ENCODE measurements around the gene UAP1. TPM values are rescaled to one million over a fixed set of nuclear protein-coding genes. Genes with fewer than 3 reads are reported as not detected.

The UAP1 gene
- total RNA-seq: 109 and 132 TPM in 2 replicates

- Histone ChIP-seq H3K27me3 (ENCODE audit: control insufficient read depth, insufficient read depth, low read length) (no peaks in the 10 kb centered on the region), H3K4me3 (ENCODE audit: low read depth, low read length) (peak within 1 kb of the TSS; percentile 80), H3K36me3 (ENCODE audit: control insufficient read depth, insufficient read depth, low read length) (peaks cover 3% of the 10 kb centered on the region)
- no peak for DNase-seq (ENCODE audit: low read depth)
- FAIRE-seq: no peak
- TF ChIP-seq CTCF (IDR thresholded peaks at IDR 0.05; ENCODE audit: insufficient read depth, low read length, severe bottlenecking): peak; percentile 10
Observed at GRCh38 chr1:162561616-162562469, at the start of gene UAP1. UAP1 (plus strand) TSS chr1:162561722; CDS start chr1:162566069, 4,347 bp downstream.

GRCh38 chr1:162527314-162527713 lies 34.2 kb upstream of the UAP1 start:
- Histone ChIP-seq H3K27me3 (ENCODE audit: control insufficient read depth, insufficient read depth, low read length) (no peaks in the 10 kb centered on the region), H3K36me3 (ENCODE audit: control insufficient read depth, insufficient read depth, low read length) (peaks cover 3% of the 10 kb centered on the region), H3K4me3 (ENCODE audit: low read depth, low read length) (no peak overlapping the region)
- TF ChIP-seq CTCF (IDR thresholded peaks at IDR 0.05; ENCODE audit: insufficient read depth, low read length, severe bottlenecking): no peak
- FAIRE-seq (no peak), DNase-seq (ENCODE audit: low read depth) (no peak)

GRCh38 chr1:162530307-162530987 lies 31.1 kb upstream of the UAP1 start:
- FAIRE-seq (no peak), DNase-seq (ENCODE audit: low read depth) (peak; percentile 13)
- no peaks in the 10 kb centered on the region for H3K36me3 ChIP-seq (ENCODE audit: control insufficient read depth, insufficient read depth, low read length)
- TF ChIP-seq CTCF (IDR thresholded peaks at IDR 0.05; ENCODE audit: insufficient read depth, low read length, severe bottlenecking): no peak
- no peaks in the 10 kb centered on the region for H3K27me3 ChIP-seq (ENCODE audit: control insufficient read depth, insufficient read depth, low read length)
- H3K4me3 ChIP-seq (ENCODE audit: low read depth, low read length): no peak overlapping the region

- no peak for DNase-seq (ENCODE audit: low read depth)
- Histone ChIP-seq H3K36me3 (ENCODE audit: control insufficient read depth, insufficient read depth, low read length) (no peaks in the 10 kb centered on the region), H3K27me3 (ENCODE audit: control insufficient read depth, insufficient read depth, low read length) (no peaks in the 10 kb centered on the region), H3K4me3 (ENCODE audit: low read depth, low read length) (no peak overlapping the region)
- FAIRE-seq: no peak
- no peak for TF ChIP-seq CTCF (IDR thresholded peaks at IDR 0.05; ENCODE audit: insufficient read depth, low read length, severe bottlenecking)
Observed at GRCh38 chr1:162530988-162531319, 30.6 kb upstream of the UAP1 start.

DNA sequence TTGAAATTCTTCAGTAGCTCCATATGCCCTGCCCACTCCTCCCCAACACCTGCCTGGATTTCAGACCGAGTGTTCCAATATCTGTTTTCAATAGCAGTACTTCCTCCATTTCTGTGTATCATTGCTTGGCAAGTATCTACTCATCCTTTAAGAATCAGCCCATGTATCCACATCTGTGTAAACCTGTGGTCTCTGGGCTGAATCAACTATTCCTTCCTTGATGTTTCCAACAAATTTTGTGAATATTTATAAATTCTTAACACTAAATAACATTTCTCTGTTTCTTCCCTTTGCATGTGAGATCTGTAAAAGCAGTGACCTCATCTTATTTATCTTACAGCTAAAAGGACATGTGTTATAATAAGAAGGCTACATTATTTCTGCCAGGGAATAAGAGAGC lies 26.0 kb upstream of the UAP1 start:
- Histone ChIP-seq H3K36me3 (ENCODE audit: control insufficient read depth, insufficient read depth, low read length) (no peaks in the 10 kb centered on the region), H3K4me3 (ENCODE audit: low read depth, low read length) (no peak overlapping the region), H3K27me3 (ENCODE audit: control insufficient read depth, insufficient read depth, low read length) (no peaks in the 10 kb centered on the region)
- no peak for TF ChIP-seq CTCF (IDR thresholded peaks at IDR 0.05; ENCODE audit: insufficient read depth, low read length, severe bottlenecking)
- DNase-seq (ENCODE audit: low read depth) (no peak), FAIRE-seq (no peak)
